HepG2 (cell line): ENCODE results near the gene GRM8. TPM values are rescaled to one million over a fixed set of nuclear protein-coding genes. Genes with fewer than 3 reads are reported as not detected.

Experiments used
- ATAC-seq: fragments of 200-7000 bp; cut with Tn5 transposase; 3 replicates; pipeline ENCODE4 v1.9.1; 2020; ENCODE audit warnings: mild to moderate bottlenecking, moderate library complexity
- BruUV-seq: library from RNA; stranded (reverse); fragments of 400-500 nt; replicated peaks from 2 replicates; lab custom pipeline; 2021; lab: Mats Ljungman, UMichigan
- CTCF ChIA-PET: fragments of 300-600 bp; formaldehyde crosslinking; extraction: SDS; loops from one replicate; lab custom pipeline; 2021; ENCODE audit warnings: low total read pairs, inconsistent platforms, low intra/inter-chr PET ratio; lab: Yijun Ruan, JAX
- POLR2A ChIA-PET: fragments of 350-600 bp; sonication (Branson Sonifier 250); formaldehyde crosslinking; loops from one replicate; lab custom pipeline; 2020; ENCODE audit warnings: antibody characterized with exemption, inconsistent platforms; lab: Yijun Ruan, JAX
- DNase-seq: peaks from one replicate; pipeline ENCODE4 v3.0.0-alpha.2; 2015; ENCODE audit warnings: low spot score
- FAIRE-seq: peaks from 3 replicates; lab custom pipeline; 2011; peaks lifted over from hg19 to GRCh38; lab: Jason Lieb, UNC
- H2AFZ ChIP-seq: one replicate; pipeline ENCODE4 v1.6.1; 2011; ENCODE audit warnings: low read length, inconsistent platforms
- H3K27ac ChIP-seq: fragments of 300-600 bp; 3 replicates; pipeline ENCODE4 v1.8.0; 2011; ENCODE audit warnings: mixed run types, mild to moderate bottlenecking, mixed read lengths, low read length, inconsistent platforms; ENCODE audit not compliant: insufficient read depth; ENCODE audit errors: extremely low read length
- H3K27me3 ChIP-seq, 2 experiments: fragments of 200-600 bp in 1 of 2; 2 replicates in 1 of 2; 3 replicates in 1 of 2; pipeline versions ENCODE4 v1.6.0 to v1.8.0; 2011; ENCODE audit warnings: low read length in 2 of 2, mild to moderate bottlenecking in 2 of 2, moderate library complexity in 2 of 2, inconsistent platforms in 1 of 2; ENCODE audit not compliant: insufficient read depth in 2 of 2, control insufficient read depth in 1 of 2
- H3K36me3 ChIP-seq, 2 experiments: fragments of 200-600 bp in 1 of 2; replicated peaks in 1 of 2; 2 replicates in 1 of 2; 3 replicates in 1 of 2; pipeline versions ENCODE4 v1.5.1 to v1.8.0; 2011; ENCODE audit warnings: low read length in 2 of 2, inconsistent platforms in 1 of 2; ENCODE audit not compliant: insufficient read depth in 2 of 2, control insufficient read depth in 1 of 2
- H3K4me1 ChIP-seq: 2 replicates; pipeline ENCODE4 v1.5.1; 2012; ENCODE audit warnings: low read length, inconsistent platforms; ENCODE audit not compliant: insufficient read depth
- H3K4me2 ChIP-seq: 2 replicates; pipeline ENCODE4 v1.6.0; 2011; ENCODE audit warnings: low read depth, low read length, inconsistent platforms
- H3K4me3 ChIP-seq, 3 experiments: fragments of 200-600 bp in 1 of 3; sonication (generic), shearing (Covaris generic) in 1 of 3; replicated peaks in 1 of 3; 2 replicates each; pipeline ENCODE4 v1.5.1; 2011 to 2016; ENCODE audit warnings: low read length in 3 of 3, inconsistent platforms in 2 of 3, low read depth in 2 of 3, mild to moderate bottlenecking in 2 of 3, control low read depth in 1 of 3, mixed read lengths in 1 of 3; ENCODE audit not compliant: insufficient read depth in 1 of 3
- H3K79me2 ChIP-seq: one replicate; pipeline ENCODE4 v1.6.1; 2011; ENCODE audit warnings: low read length, inconsistent platforms; ENCODE audit not compliant: insufficient read depth
- H3K9ac ChIP-seq: 2 replicates; pipeline ENCODE4 v1.6.0; 2011; ENCODE audit warnings: mild to moderate bottlenecking, low read depth, low read length, inconsistent platforms; ENCODE audit not compliant: insufficient read depth
- H3K9me3 ChIP-seq: 2 replicates; pipeline ENCODE4 v1.5.1; 2012; ENCODE audit warnings: mild to moderate bottlenecking, low read length
- H4K20me1 ChIP-seq: 2 replicates; pipeline ENCODE4 v1.6.0; 2011; ENCODE audit warnings: inconsistent platforms, mild to moderate bottlenecking, low read length, moderate library complexity; ENCODE audit not compliant: insufficient read depth
- STAG1 ChIP-seq: sonication (generic); formaldehyde crosslinking; IDR thresholded peaks from 2 replicates; pipeline ENCODE4 v1.4.0; 2020; ENCODE audit warnings: missing genetic modification reagents
- ZBTB38 ChIP-seq: sonication (generic); formaldehyde crosslinking; IDR thresholded peaks from 2 replicates; pipeline ENCODE4 v1.5.1; 2020; ENCODE audit warnings: mild to moderate bottlenecking, missing genetic modification reagents
- ZNF281 ChIP-seq: sonication (generic); formaldehyde crosslinking; IDR thresholded peaks from 2 replicates; pipeline ENCODE4 v1.4.0; 2020; ENCODE audit warnings: missing genetic modification reagents, borderline replicate concordance
- WGBS: methylation state at CpG from one replicate; pipeline ENCODE4 v1.1.6; 2017; ENCODE audit warnings: low lambda C conversion rate; 5-methylcytosine and 5-hydroxymethylcytosine counted together
- in situ Hi-C: cut with HindIII; loops from 2 replicates; pipeline ENCODE4 v1.10.0; 2017; ENCODE audit warnings: low pct_unique_long_range_greater_than_20kb; ENCODE audit not compliant: extremely low pct_ligation_motif_present
- intact Hi-C: fragments of 100-400 bp; cut with micrococcal nuclease; formaldehyde crosslinking; loops from one replicate; pipeline ENCODE4 v1.10.0; 2022; ENCODE audit not compliant: unreplicated experiment
- polyA plus RNA-seq, 8 experiments: library from polyadenylated mRNA; depleted of rRNA in 3 of 8; stranded (reverse) in 7 of 8; unstranded in 1 of 8; fragments of >200 nt; fragmentation: Illumina TruSeq in 4 of 8; extraction: Trizol in 4 of 8; gene quantifications; 2 replicates each; pipeline versions ENCODE4 v1.2.1 to v1.2.3, GENCODE V29; 2011 to 2016; ENCODE audit warnings: low read depth in 4 of 8, missing spikeins in 1 of 8, mixed read lengths in 1 of 8; ENCODE audit not compliant: insufficient read depth in 1 of 8
- total RNA-seq, 5 experiments: library from RNA; depleted of rRNA; stranded (reverse); fragments of >200 nt; fragmentation: Illumina TruSeq; extraction: Trizol; gene quantifications; 2 replicates each; pipeline ENCODE4 v1.2.3, GENCODE V29; 2016; ENCODE audit warnings: low read depth in 1 of 5
- TF ChIP-seq, protein P1 (sequence below), 2 experiments: fragments of 450-650 bp in 1 of 2; sonication (generic) in 1 of 2; formaldehyde crosslinking; IDR thresholded peaks; 2 replicates each; pipeline versions ENCODE4 v1.5.0 to v1.8.0; 2020 to 2022; ENCODE audit warnings: mild to moderate bottlenecking in 1 of 2, missing genetic modification reagents in 1 of 2
- TF ChIP-seq, protein P2 (sequence below): sonication (generic); formaldehyde crosslinking; IDR thresholded peaks from 2 replicates; pipeline ENCODE4 v1.5.0; 2020; ENCODE audit warnings: mild to moderate bottlenecking, missing genetic modification reagents, moderate library complexity

GRM8 gene
- total and polyA plus RNA-seq, 2 of the 13 experiments (the other 11 are each of a cell fraction or from before 2014, with no cell fraction given) = not detected

GRCh38 chr7:127080576-127080975, 172.2 kb downstream of the GRM8 start (continued):
- TF ChIP-seq, protein P1, sequence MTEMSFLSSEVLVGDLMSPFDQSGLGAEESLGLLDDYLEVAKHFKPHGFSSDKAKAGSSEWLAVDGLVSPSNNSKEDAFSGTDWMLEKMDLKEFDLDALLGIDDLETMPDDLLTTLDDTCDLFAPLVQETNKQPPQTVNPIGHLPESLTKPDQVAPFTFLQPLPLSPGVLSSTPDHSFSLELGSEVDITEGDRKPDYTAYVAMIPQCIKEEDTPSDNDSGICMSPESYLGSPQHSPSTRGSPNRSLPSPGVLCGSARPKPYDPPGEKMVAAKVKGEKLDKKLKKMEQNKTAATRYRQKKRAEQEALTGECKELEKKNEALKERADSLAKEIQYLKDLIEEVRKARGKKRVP (CRISPR knock-in tag; IDR thresholded peaks at IDR 0.05) = no peak

GRCh38 chr7:127066974-127067373, 185.8 kb downstream of the GRM8 start:
- intact Hi-C loops (loop anchor here (1.0 kb wide), 1 partner anchor 264 kb away; no protein-coding TSS in a partner anchor), in situ Hi-C loops (no loop called here)
- no peaks in the 10 kb centered on the region; the same call in 1 of the 2 replicates for H3K9me3 ChIP-seq
- FAIRE-seq (peak; percentile 28), ATAC-seq (peak; percentile 75), DNase-seq (peak; percentile 4)
- H4K20me1 ChIP-seq = no peaks in the 10 kb centered on the region
- H3K4me2 ChIP-seq = no peak overlapping the region
- H3K27me3 ChIP-seq = peaks cover 0 to 3% of the 10 kb centered on the region in 2 experiments; a peak in 1 of 5 replicates
- ChIA-PET CTCF (no interaction called here), POLR2A (no interaction called here)
- no peak overlapping the region for H2AFZ ChIP-seq
- no peak overlapping the region for H3K27ac ChIP-seq
- H3K36me3 ChIP-seq = no peaks in the 10 kb centered on the region
- no peak overlapping the region for H3K9ac ChIP-seq
- no TSS peak for BruUV-seq
- H3K4me1 ChIP-seq = no peaks in the 10 kb centered on the region
- 3% methylated on average over 2 of the region's 3 CpGs for WGBS
- no peak overlapping the region for H3K4me3 ChIP-seq
- H3K79me2 ChIP-seq = no peaks in the 10 kb centered on the region
- peak; percentile 24; the same call in 1 of the 2 replicates for TF ChIP-seq STAG1 (CRISPR knock-in tag)
- no peak for TF ChIP-seq ZNF281 (CRISPR knock-in tag)
- TF ChIP-seq, protein P2, sequence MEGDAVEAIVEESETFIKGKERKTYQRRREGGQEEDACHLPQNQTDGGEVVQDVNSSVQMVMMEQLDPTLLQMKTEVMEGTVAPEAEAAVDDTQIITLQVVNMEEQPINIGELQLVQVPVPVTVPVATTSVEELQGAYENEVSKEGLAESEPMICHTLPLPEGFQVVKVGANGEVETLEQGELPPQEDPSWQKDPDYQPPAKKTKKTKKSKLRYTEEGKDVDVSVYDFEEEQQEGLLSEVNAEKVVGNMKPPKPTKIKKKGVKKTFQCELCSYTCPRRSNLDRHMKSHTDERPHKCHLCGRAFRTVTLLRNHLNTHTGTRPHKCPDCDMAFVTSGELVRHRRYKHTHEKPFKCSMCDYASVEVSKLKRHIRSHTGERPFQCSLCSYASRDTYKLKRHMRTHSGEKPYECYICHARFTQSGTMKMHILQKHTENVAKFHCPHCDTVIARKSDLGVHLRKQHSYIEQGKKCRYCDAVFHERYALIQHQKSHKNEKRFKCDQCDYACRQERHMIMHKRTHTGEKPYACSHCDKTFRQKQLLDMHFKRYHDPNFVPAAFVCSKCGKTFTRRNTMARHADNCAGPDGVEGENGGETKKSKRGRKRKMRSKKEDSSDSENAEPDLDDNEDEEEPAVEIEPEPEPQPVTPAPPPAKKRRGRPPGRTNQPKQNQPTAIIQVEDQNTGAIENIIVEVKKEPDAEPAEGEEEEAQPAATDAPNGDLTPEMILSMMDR (CRISPR knock-in tag) = peak; percentile 33
- no peak for TF ChIP-seq ZBTB38 (CRISPR knock-in tag)
